DND-41 (cell line): ENCODE data around the gene RHOBTB3.
"Not testable (repeated sequence)": the region's sequence is repeated elsewhere in the genome, so short reads cannot be mapped to it uniquely, and the experiment has no call there.

Source experiments
- CTCF ChIP-seq: IDR thresholded peaks from 2 replicates; pipeline ENCODE4 v1.5.1; 2012; ENCODE audit warnings: borderline replicate concordance, low read length, moderate library complexity, mild to moderate bottlenecking; ENCODE audit not compliant: poor library complexity, severe bottlenecking; ENCODE audit errors: extremely low read depth
- EZH2 ChIP-seq: IDR thresholded peaks from 3 replicates; pipeline ENCODE4 v1.6.1; 2012; ENCODE audit warnings: borderline replicate concordance, low read depth, mild to moderate bottlenecking, moderate library complexity, low read length, inconsistent platforms; ENCODE audit not compliant: severe bottlenecking

GRCh38 chr5:95811461-95812073 is 80.4 kb downstream of the RHOBTB3 start:
- TF ChIP-seq CTCF, EZH2: not testable (repeated sequence)
